WTC11 (cell line): ENCODE data around the gene FBLN2. TPM values are rescaled to one million over a fixed set of nuclear protein-coding genes. Genes with fewer than 3 reads are reported as not detected.

ENCODE experiments used
- ATAC-seq: fragments of 200-7000 bp; cut with Tn5 transposase; 2 replicates; pipeline ENCODE4 v1.10.0; 2021; ENCODE audit warnings: mild to moderate bottlenecking, moderate library complexity
- Bru-seq: library from RNA; stranded (reverse); fragments of 400-500 nt; gene quantifications from one replicate; lab custom pipeline; 2021; lab: Mats Ljungman, UMichigan
- CTCF ChIA-PET: fragments of 300-600 bp; sonication (Branson Sonifier 250); formaldehyde crosslinking; loops from one replicate; lab custom pipeline; 2021; ENCODE audit warnings: antibody characterized with exemption; lab: Charles Lee
- POLR2A ChIA-PET: fragments of 350-600 bp; sonication (Branson Sonifier 250); formaldehyde crosslinking; loops from one replicate; lab custom pipeline; 2021; ENCODE audit warnings: antibody characterized with exemption; lab: Charles Lee
- DNase-seq: peaks from one replicate; pipeline ENCODE4 v3.0.0; 2021; ENCODE audit warnings: low spot score
- H3K27ac Mint-ChIP-seq: 2 replicates; pipeline ENCODE4 v1.8.0; 2021; ENCODE audit warnings: mixed read lengths
- H3K27me3 Mint-ChIP-seq: 2 replicates; pipeline ENCODE4 v1.8.0; 2021; ENCODE audit warnings: low read depth, mild to moderate bottlenecking, moderate library complexity, mixed read lengths
- H3K36me3 Mint-ChIP-seq: 2 replicates; pipeline ENCODE4 v1.8.0; 2021; ENCODE audit warnings: mixed read lengths
- H3K4me1 Mint-ChIP-seq: 2 replicates; pipeline ENCODE4 v1.8.0; 2022; ENCODE audit warnings: mixed read lengths
- H3K4me3 Mint-ChIP-seq: 2 replicates; pipeline ENCODE4 v1.8.0; 2021; ENCODE audit warnings: mild to moderate bottlenecking, moderate library complexity, mixed read lengths
- H3K9me3 Mint-ChIP-seq: 2 replicates; pipeline ENCODE4 v1.8.0; 2021; ENCODE audit warnings: mixed read lengths
- AR ChIP-seq: fragments of 250-450 bp; sonication (Bioruptor Pico); IDR thresholded peaks from 2 replicates; pipeline ENCODE4 v1.9.0; 2021; ENCODE audit warnings: mild to moderate bottlenecking
- CBFB ChIP-seq: sonication (generic); formaldehyde crosslinking; IDR thresholded peaks from 2 replicates; pipeline ENCODE4 v1.8.1; 2022; ENCODE audit warnings: mild to moderate bottlenecking, low read depth, missing genetic modification reagents
- ESRRA ChIP-seq: sonication (generic); formaldehyde crosslinking; IDR thresholded peaks from 2 replicates; pipeline ENCODE4 v1.8.1; 2022; ENCODE audit warnings: mild to moderate bottlenecking, missing genetic modification reagents, borderline replicate concordance
- ETV6 ChIP-seq: sonication (generic); formaldehyde crosslinking; IDR thresholded peaks from 2 replicates; pipeline ENCODE4 v1.8.1; 2022; ENCODE audit warnings: mild to moderate bottlenecking, missing genetic modification reagents
- GRHL2 ChIP-seq: fragments of 250-450 bp; sonication (Bioruptor Pico); IDR thresholded peaks from 2 replicates; pipeline ENCODE4 v1.8.0; 2022; ENCODE audit warnings: mild to moderate bottlenecking, moderate library complexity; ENCODE audit not compliant: insufficient replicate concordance, severe bottlenecking
- IRF2 ChIP-seq: sonication (generic); formaldehyde crosslinking; IDR thresholded peaks from 2 replicates; pipeline ENCODE4 v1.8.0; 2022; ENCODE audit warnings: low read depth, missing genetic modification reagents, borderline replicate concordance
- MAX ChIP-seq: sonication (generic); formaldehyde crosslinking; IDR thresholded peaks from 2 replicates; pipeline ENCODE4 v1.8.0; 2022; ENCODE audit warnings: mild to moderate bottlenecking, missing genetic modification reagents
- NR3C1 ChIP-seq: sonication (generic); formaldehyde crosslinking; conservative IDR thresholded peaks from 2 replicates; pipeline ENCODE4 v1.8.1; 2023; ENCODE audit warnings: low read depth, mild to moderate bottlenecking, missing genetic modification reagents
- RELA ChIP-seq: sonication (generic); formaldehyde crosslinking; IDR thresholded peaks from 2 replicates; pipeline ENCODE4 v1.8.1; 2022; ENCODE audit warnings: missing genetic modification reagents, mild to moderate bottlenecking, borderline replicate concordance
- TCF7 ChIP-seq: sonication (generic); formaldehyde crosslinking; IDR thresholded peaks from 2 replicates; pipeline ENCODE4 v1.8.0; 2022; ENCODE audit warnings: mild to moderate bottlenecking, low read depth, missing genetic modification reagents, moderate library complexity
- TEAD1 ChIP-seq: sonication (generic); formaldehyde crosslinking; IDR thresholded peaks from 2 replicates; pipeline ENCODE4 v1.8.0; 2022; ENCODE audit warnings: mild to moderate bottlenecking, missing genetic modification reagents
- ZMAT4 ChIP-seq: fragments of 250-450 bp; sonication (Bioruptor Pico); IDR thresholded peaks from 2 replicates; pipeline ENCODE4 v1.9.0; 2021; ENCODE audit warnings: mild to moderate bottlenecking
- ZNF138 ChIP-seq: sonication (generic); formaldehyde crosslinking; conservative IDR thresholded peaks from 2 replicates; pipeline ENCODE4 v1.8.1; 2022; ENCODE audit warnings: mild to moderate bottlenecking, moderate library complexity, missing genetic modification reagents
- ZNF396 ChIP-seq: fragments of 250-450 bp; sonication (Bioruptor Pico); IDR thresholded peaks from 2 replicates; pipeline ENCODE4 v1.8.0; 2021; ENCODE audit warnings: mild to moderate bottlenecking, moderate library complexity, borderline replicate concordance
- ZNF423 ChIP-seq: fragments of 250-450 bp; sonication (Bioruptor Pico); IDR thresholded peaks from 2 replicates; pipeline ENCODE4 v2.1.2; 2022; ENCODE audit warnings: mild to moderate bottlenecking, moderate library complexity
- ZNF532 ChIP-seq: fragments of 250-450 bp; sonication (Bioruptor Pico); IDR thresholded peaks from 2 replicates; pipeline ENCODE4 v1.9.0; 2021; ENCODE audit warnings: mild to moderate bottlenecking, borderline replicate concordance
- long read RNA-seq, 3 experiments: library from RNA in 1 of 3; library from capped mRNA in 1 of 3; library from polyadenylated mRNA in 1 of 3; unstranded in 2 of 3; stranded (forward) in 1 of 3; transcript quantifications; one replicate each; pipeline ENCODE4 v2.0.0, GENCODE V29; 2021
- total RNA-seq: library from RNA; stranded (reverse); gene quantifications from 3 replicates; pipeline ENCODE4 v1.2.3, GENCODE V29; 2021
- TF ChIP-seq, protein P1 (sequence below): sonication (generic); formaldehyde crosslinking; IDR thresholded peaks from 2 replicates; pipeline ENCODE4 v1.8.1; 2023; ENCODE audit warnings: mild to moderate bottlenecking, missing genetic modification reagents
- TF ChIP-seq, protein P2 (sequence below): sonication (generic); formaldehyde crosslinking; IDR thresholded peaks from 2 replicates; pipeline ENCODE4 v1.8.0; 2023; ENCODE audit warnings: missing genetic modification reagents, mild to moderate bottlenecking, borderline replicate concordance

The FBLN2 gene
- total RNA-seq (20.7 to 35.2 TPM (median 31.3 TPM) in 3 replicates), Bru-seq, nascent RNA (percentile 37 among the genes with signal in this experiment)
- long read RNA-seq, experiment 1, full-length matches to known transcripts = 37 of 70 reads
- long read RNA-seq, experiment 1, partial matches to known transcripts = 15 of 70 reads
- long read RNA-seq, experiment 1, other reads (novel, unspliced or antisense) = 18 of 70 reads
- long read RNA-seq, experiment 2, full-length matches to known transcripts = 8 of 42 reads
- long read RNA-seq, experiment 2, partial matches to known transcripts = 22 of 42 reads
- long read RNA-seq, experiment 2, other reads (novel, unspliced or antisense) = 12 of 42 reads
- long read RNA-seq, experiment 3, partial matches to known transcripts = 0 of 1 reads
- long read RNA-seq, experiment 3, other reads (novel, unspliced or antisense) = 1 of 1 reads

DNA sequence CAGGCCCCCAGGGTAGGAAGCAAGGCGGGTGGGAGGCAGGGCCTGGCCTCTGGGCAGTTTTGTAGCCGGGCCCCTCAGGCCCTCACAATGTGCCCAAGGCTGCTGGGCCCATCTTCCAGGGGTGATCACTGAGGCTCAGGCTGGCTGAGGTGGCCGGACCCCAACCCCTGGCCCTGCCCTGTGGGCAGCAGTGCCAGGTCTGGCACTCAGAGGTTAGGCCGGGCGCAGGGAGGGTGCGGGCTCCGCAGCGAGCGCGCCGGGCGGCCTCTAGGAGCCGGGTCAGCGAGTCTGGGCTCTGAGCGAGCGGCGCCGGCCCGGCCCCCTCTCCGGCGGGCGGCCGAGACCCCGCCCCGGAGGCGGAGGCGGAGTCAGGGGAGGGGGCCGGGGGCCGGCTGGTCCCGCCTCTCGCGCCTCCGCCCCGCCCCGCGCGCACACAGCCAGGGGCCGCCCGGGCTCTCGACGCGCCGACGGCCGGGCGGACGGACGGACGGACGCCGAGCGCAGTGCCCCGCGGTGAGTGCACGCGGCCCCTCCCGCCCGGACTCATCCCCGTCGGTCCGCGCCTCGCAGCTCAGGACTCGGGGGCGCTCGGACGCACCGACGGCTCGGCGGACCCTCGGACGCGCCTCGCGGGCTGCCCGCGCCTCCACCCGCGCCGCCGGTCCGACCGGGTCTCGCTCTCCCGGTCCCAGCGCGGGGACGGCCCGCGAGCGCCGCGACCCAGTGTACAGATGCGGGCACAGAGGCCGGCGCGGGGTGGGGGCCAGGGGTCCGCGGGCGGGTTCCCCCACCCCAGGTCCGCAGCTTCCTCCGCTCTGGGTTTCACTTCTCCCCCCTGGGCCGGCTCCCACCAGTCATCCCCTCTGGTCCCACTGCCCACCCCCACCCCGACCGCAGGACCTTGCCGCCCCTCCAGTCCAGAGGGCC is at the start of gene FBLN2:
FBLN2 (plus strand) TSS at position 430 of the 927 bp plus-strand sequence. CDS start 21,231 bp downstream, outside the sequence.
- Mint-ChIP-seq H3K4me3 (peak within 1 kb of the TSS; percentile 68), H3K9me3 (no peaks in the 10 kb centered on the region), H3K36me3 (no peaks in the 10 kb centered on the region), H3K27ac (no peak within 1 kb of the TSS), H3K27me3 (peaks cover 18% of the 10 kb centered on the region), H3K4me1 (peaks cover 30% of the 10 kb centered on the region)
- CTCF ChIA-PET = interaction anchor here (0.6 to 1.1 kb wide), 2 partner anchors 99 to 106 kb away, joined by 4 read pairs; no protein-coding TSS in a partner anchor
- DNase-seq (peak; percentile 66), ATAC-seq (peak; percentile 83)
- POLR2A ChIA-PET = no interaction called here
- TF ChIP-seq AR (CRISPR knock-in tag) (no peak), ZMAT4 (CRISPR knock-in tag) (no peak), ZNF423 (CRISPR knock-in tag) (0 out of 2 replicates have a peak, but pooled peaks have one; percentile 10), MAX (no peak), ETV6 (CRISPR knock-in tag) (peak; percentile 87), ZNF396 (CRISPR knock-in tag) (no peak), TEAD1 (CRISPR knock-in tag) (peak; percentile 52; the same call in 1 of the 2 replicates), NR3C1 (CRISPR knock-in tag) (no peak), RELA (CRISPR knock-in tag) (no peak), IRF2 (CRISPR knock-in tag) (no peak), TCF7 (CRISPR knock-in tag) (no peak), ZNF138 (CRISPR knock-in tag) (no peak), GRHL2 (CRISPR knock-in tag) (no peak), CBFB (CRISPR knock-in tag) (no peak), ZNF532 (CRISPR knock-in tag) (no peak), ESRRA (CRISPR knock-in tag) (no peak)
- TF ChIP-seq, protein P1, sequence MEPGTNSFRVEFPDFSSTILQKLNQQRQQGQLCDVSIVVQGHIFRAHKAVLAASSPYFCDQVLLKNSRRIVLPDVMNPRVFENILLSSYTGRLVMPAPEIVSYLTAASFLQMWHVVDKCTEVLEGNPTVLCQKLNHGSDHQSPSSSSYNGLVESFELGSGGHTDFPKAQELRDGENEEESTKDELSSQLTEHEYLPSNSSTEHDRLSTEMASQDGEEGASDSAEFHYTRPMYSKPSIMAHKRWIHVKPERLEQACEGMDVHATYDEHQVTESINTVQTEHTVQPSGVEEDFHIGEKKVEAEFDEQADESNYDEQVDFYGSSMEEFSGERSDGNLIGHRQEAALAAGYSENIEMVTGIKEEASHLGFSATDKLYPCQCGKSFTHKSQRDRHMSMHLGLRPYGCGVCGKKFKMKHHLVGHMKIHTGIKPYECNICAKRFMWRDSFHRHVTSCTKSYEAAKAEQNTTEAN (CRISPR knock-in tag) = no peak
- TF ChIP-seq, protein P2, sequence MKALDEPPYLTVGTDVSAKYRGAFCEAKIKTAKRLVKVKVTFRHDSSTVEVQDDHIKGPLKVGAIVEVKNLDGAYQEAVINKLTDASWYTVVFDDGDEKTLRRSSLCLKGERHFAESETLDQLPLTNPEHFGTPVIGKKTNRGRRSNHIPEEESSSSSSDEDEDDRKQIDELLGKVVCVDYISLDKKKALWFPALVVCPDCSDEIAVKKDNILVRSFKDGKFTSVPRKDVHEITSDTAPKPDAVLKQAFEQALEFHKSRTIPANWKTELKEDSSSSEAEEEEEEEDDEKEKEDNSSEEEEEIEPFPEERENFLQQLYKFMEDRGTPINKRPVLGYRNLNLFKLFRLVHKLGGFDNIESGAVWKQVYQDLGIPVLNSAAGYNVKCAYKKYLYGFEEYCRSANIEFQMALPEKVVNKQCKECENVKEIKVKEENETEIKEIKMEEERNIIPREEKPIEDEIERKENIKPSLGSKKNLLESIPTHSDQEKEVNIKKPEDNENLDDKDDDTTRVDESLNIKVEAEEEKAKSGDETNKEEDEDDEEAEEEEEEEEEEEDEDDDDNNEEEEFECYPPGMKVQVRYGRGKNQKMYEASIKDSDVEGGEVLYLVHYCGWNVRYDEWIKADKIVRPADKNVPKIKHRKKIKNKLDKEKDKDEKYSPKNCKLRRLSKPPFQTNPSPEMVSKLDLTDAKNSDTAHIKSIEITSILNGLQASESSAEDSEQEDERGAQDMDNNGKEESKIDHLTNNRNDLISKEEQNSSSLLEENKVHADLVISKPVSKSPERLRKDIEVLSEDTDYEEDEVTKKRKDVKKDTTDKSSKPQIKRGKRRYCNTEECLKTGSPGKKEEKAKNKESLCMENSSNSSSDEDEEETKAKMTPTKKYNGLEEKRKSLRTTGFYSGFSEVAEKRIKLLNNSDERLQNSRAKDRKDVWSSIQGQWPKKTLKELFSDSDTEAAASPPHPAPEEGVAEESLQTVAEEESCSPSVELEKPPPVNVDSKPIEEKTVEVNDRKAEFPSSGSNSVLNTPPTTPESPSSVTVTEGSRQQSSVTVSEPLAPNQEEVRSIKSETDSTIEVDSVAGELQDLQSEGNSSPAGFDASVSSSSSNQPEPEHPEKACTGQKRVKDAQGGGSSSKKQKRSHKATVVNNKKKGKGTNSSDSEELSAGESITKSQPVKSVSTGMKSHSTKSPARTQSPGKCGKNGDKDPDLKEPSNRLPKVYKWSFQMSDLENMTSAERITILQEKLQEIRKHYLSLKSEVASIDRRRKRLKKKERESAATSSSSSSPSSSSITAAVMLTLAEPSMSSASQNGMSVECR = 0 out of 2 replicates have a peak, but pooled peaks have one; percentile 21
